Parathyroid adenoma (tissue), 2 donors: ENCODE data around the gene SOX18.

Experiments
- H2AFZ ChIP-seq: fragments of 300-600 bp; sonication (generic); one replicate; pipeline ENCODE4 v1.7.0; 2017; ENCODE audit warnings: antibody characterized with exemption, mild to moderate bottlenecking
- H3K27ac ChIP-seq: fragments of 300-600 bp; sonication (generic); one replicate; pipeline ENCODE4 v1.7.0; 2017
- H3K27me3 ChIP-seq: fragments of 300-600 bp; sonication (generic); one replicate; pipeline ENCODE4 v1.7.0; 2017; ENCODE audit warnings: low read length; ENCODE audit not compliant: control insufficient read depth, insufficient read depth
- H3K36me3 ChIP-seq: fragments of 300-600 bp; sonication (generic); one replicate; pipeline ENCODE4 v1.7.0; 2017; ENCODE audit warnings: low read length; ENCODE audit not compliant: control insufficient read depth, insufficient read depth
- H3K4me1 ChIP-seq: fragments of 300-600 bp; sonication (generic); one replicate; pipeline ENCODE4 v1.7.0; 2017; ENCODE audit warnings: control low read depth
- H3K4me2 ChIP-seq: fragments of 300-600 bp; sonication (generic); one replicate; pipeline ENCODE4 v1.7.0; 2017; ENCODE audit warnings: low read length
- H3K4me3 ChIP-seq: fragments of 300-600 bp; sonication (generic); one replicate; pipeline ENCODE4 v1.7.0; 2017; ENCODE audit warnings: low read depth, low read length
- H3K79me2 ChIP-seq: fragments of 300-600 bp; sonication (generic); one replicate; pipeline ENCODE4 v1.7.0; 2017; ENCODE audit warnings: control low read depth
- H3K9ac ChIP-seq: fragments of 300-600 bp; sonication (generic); one replicate; pipeline ENCODE4 v1.7.0; 2017; ENCODE audit warnings: mild to moderate bottlenecking
- H3K9me3 ChIP-seq: fragments of 300-600 bp; sonication (generic); one replicate; pipeline ENCODE4 v1.7.0; 2017; ENCODE audit warnings: low read length; ENCODE audit not compliant: control insufficient read depth
- CTCF ChIP-seq: fragments of 300-600 bp; sonication (generic); IDR thresholded peaks from one replicate; pipeline ENCODE4 v1.7.0; 2017; ENCODE audit warnings: antibody characterized with exemption, mild to moderate bottlenecking
- donor health status: primary hyperparathyroidism.

The SOX18 gene

GRCh38 chr20:64052326-64052722 lies 2.9 kb upstream of the SOX18 start:
- Histone ChIP-seq H3K9me3 (no peaks in the 10 kb centered on the region), H3K27me3 (no peaks in the 10 kb centered on the region), H3K4me2 (no peak overlapping the region), H2AFZ (no peak overlapping the region), H3K36me3 (no peaks in the 10 kb centered on the region), H3K79me2 (no peaks in the 10 kb centered on the region), H3K4me3 (no peak overlapping the region), H3K9ac (no peak overlapping the region), H3K4me1 (no peaks in the 10 kb centered on the region), H3K27ac (peak overlapping the region; percentile 63)
- TF ChIP-seq CTCF, result no peak

- no peak for TF ChIP-seq CTCF
- H3K4me3 ChIP-seq, result no peak overlapping the region
Measured at GRCh38 chr20:64051561-64052325, 2.3 kb upstream of the SOX18 start.

GRCh38 chr20:64051033-64051452 lies 1.6 kb upstream of the SOX18 start:
- no peak for TF ChIP-seq CTCF
- Histone ChIP-seq H3K27me3 (no peaks in the 10 kb centered on the region), H2AFZ (no peak overlapping the region), H3K9ac (no peak overlapping the region), H3K79me2 (no peaks in the 10 kb centered on the region), H3K9me3 (no peaks in the 10 kb centered on the region), H3K4me3 (no peak overlapping the region), H3K36me3 (no peaks in the 10 kb centered on the region), H3K27ac (peak overlapping the region; percentile 46), H3K4me1 (no peaks in the 10 kb centered on the region), H3K4me2 (no peak overlapping the region)

More at GRCh38 chr20:64051561-64052325, 2.3 kb upstream of the SOX18 start:
- H3K27me3 ChIP-seq, result no peaks in the 10 kb centered on the region
- no peaks in the 10 kb centered on the region for H3K9me3 ChIP-seq
- no peak overlapping the region for H2AFZ ChIP-seq
- H3K79me2 ChIP-seq, result no peaks in the 10 kb centered on the region
- H3K36me3 ChIP-seq, result no peaks in the 10 kb centered on the region
- no peaks in the 10 kb centered on the region for H3K4me1 ChIP-seq
- peak overlapping the region; percentile 63 for H3K27ac ChIP-seq
- H3K9ac ChIP-seq, result no peak overlapping the region
- H3K4me2 ChIP-seq, result no peak overlapping the region

- Histone ChIP-seq H3K4me1 (no peaks in the 10 kb centered on the region), H3K79me2 (no peaks in the 10 kb centered on the region), H3K4me2 (no peak overlapping the region), H3K27me3 (no peaks in the 10 kb centered on the region), H2AFZ (no peak overlapping the region), H3K36me3 (no peaks in the 10 kb centered on the region), H3K4me3 (no peak overlapping the region), H3K27ac (peak overlapping the region; percentile 46), H3K9ac (no peak overlapping the region), H3K9me3 (no peaks in the 10 kb centered on the region)
- no peak for TF ChIP-seq CTCF
Measured at GRCh38 chr20:64050261-64051032, 1.0 kb upstream of the SOX18 start.
